PFSK-1 (cell line): Measurements from ENCODE around the gene CHRNA10.

Source experiments
- POLR2AphosphoS5 ChIP-seq: IDR thresholded peaks from 2 replicates; pipeline ENCODE4 v1.6.1; 2012; ENCODE audit warnings: low read depth, mild to moderate bottlenecking, control low read depth, low read length, moderate library complexity
- SIN3A ChIP-seq: IDR thresholded peaks from 2 replicates; pipeline ENCODE4 v1.6.1; 2012; ENCODE audit warnings: mild to moderate bottlenecking, low read length, moderate library complexity, borderline replicate concordance; ENCODE audit not compliant: insufficient read depth
- TF ChIP-seq, protein P1 (sequence below), 2 experiments: IDR thresholded peaks; 2 replicates each; pipeline versions ENCODE4 v1.6.1 to v1.8.0; 2011 to 2012; ENCODE audit warnings: low read depth in 2 of 2, low read length in 2 of 2, control low read depth in 1 of 2, inconsistent platforms in 1 of 2, mild to moderate bottlenecking in 1 of 2, moderate library complexity in 1 of 2; ENCODE audit not compliant: insufficient read depth in 1 of 2

DNA sequence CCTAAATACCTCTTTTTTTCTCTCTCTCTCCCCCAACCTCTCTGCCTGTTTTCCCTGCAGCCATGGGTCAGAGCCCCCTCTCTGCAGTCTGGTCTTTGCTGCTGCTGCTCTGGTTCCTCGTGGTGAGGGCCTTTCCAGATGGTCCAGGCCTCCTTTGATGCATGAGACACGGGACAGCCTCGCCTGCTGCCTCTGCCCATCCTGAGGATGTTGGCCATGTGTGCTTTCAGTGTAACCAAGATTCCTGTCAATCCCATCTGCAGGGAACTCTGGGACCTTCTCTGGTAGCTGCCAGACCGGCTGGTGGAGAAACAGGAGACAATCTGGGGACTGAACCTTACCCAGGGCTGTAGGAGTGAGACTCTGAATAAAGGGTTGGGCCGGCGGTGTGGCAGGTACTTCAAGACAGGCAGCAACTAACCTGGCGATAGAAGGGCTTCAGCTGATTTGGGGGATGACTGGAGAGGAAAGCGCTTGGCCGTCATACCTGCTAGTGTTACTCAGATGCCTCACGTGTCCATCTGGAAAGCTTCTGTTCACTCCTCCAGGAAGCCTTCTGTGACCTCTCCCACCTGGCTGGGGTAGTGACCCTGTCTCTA, 7.1 kb downstream of the CHRNA10 start:
- no peak for TF ChIP-seq POLR2AphosphoS5
- TF ChIP-seq, protein P1, sequence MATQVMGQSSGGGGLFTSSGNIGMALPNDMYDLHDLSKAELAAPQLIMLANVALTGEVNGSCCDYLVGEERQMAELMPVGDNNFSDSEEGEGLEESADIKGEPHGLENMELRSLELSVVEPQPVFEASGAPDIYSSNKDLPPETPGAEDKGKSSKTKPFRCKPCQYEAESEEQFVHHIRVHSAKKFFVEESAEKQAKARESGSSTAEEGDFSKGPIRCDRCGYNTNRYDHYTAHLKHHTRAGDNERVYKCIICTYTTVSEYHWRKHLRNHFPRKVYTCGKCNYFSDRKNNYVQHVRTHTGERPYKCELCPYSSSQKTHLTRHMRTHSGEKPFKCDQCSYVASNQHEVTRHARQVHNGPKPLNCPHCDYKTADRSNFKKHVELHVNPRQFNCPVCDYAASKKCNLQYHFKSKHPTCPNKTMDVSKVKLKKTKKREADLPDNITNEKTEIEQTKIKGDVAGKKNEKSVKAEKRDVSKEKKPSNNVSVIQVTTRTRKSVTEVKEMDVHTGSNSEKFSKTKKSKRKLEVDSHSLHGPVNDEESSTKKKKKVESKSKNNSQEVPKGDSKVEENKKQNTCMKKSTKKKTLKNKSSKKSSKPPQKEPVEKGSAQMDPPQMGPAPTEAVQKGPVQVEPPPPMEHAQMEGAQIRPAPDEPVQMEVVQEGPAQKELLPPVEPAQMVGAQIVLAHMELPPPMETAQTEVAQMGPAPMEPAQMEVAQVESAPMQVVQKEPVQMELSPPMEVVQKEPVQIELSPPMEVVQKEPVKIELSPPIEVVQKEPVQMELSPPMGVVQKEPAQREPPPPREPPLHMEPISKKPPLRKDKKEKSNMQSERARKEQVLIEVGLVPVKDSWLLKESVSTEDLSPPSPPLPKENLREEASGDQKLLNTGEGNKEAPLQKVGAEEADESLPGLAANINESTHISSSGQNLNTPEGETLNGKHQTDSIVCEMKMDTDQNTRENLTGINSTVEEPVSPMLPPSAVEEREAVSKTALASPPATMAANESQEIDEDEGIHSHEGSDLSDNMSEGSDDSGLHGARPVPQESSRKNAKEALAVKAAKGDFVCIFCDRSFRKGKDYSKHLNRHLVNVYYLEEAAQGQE (IDR thresholded peaks at IDR 0.05; ENCODE audit: insufficient read depth in 1 of 2, low read depth in 2 of 2, low read length in 2 of 2), result no peak
- TF ChIP-seq SIN3A, result no peak
